OCI-LY1 (cell line): ENCODE results near the gene CDKN1C.

ENCODE experiments used
- EZH2 ChIP-seq: fragments of 200-600 bp; sonication (generic), shearing (Covaris generic); IDR thresholded peaks from 2 replicates; pipeline ENCODE4 v1.8.0; 2017; ENCODE audit warnings: borderline replicate concordance, mixed run types, mild to moderate bottlenecking, antibody characterized with exemption, low read length, moderate library complexity, mixed read lengths
- TF ChIP-seq, protein P1 (sequence below): fragments of 200-600 bp; sonication (generic), shearing (Covaris generic); IDR thresholded peaks from 2 replicates; pipeline ENCODE4 v1.5.1; 2017; ENCODE audit warnings: mild to moderate bottlenecking, antibody characterized with exemption, low read length, moderate library complexity, mixed read lengths

DNA sequence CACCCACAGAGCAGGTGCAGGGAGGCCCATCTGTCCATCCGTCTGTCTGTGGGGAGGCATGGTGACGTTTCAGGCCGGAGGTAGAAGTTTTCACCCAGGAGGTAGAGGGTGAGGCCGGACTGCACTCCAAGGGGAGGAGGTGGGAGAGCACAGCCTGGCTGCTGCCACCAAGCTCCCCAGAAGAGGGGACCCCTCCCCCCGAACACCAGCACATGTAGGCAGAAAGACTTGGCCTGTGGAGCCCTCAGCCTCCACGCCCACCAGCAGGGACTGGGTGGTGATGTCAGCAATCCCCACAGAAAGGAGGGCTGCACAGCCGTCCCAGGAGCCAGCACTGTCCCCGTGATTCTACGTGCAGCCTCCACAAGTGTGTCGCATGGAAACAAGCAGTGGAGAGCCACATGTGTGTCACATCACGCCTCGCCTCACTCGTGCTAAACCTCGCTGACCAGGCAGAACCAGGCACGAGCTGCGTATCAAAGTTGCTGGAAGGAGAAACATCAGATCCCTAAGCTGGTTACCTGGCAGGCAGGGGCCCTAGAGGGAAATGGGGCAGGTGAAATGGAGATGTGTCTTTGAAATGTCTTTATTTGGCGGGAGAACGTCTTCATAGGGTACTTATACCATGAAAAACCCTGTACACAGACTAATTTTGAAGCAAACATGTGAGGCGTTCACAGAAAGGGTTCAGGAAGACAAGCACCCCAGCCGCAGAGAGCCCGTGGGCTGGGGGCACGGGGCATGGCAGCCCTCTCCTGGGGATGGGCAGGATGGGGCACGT, 49.1 kb downstream of the CDKN1C start:
- TF ChIP-seq, protein P1, sequence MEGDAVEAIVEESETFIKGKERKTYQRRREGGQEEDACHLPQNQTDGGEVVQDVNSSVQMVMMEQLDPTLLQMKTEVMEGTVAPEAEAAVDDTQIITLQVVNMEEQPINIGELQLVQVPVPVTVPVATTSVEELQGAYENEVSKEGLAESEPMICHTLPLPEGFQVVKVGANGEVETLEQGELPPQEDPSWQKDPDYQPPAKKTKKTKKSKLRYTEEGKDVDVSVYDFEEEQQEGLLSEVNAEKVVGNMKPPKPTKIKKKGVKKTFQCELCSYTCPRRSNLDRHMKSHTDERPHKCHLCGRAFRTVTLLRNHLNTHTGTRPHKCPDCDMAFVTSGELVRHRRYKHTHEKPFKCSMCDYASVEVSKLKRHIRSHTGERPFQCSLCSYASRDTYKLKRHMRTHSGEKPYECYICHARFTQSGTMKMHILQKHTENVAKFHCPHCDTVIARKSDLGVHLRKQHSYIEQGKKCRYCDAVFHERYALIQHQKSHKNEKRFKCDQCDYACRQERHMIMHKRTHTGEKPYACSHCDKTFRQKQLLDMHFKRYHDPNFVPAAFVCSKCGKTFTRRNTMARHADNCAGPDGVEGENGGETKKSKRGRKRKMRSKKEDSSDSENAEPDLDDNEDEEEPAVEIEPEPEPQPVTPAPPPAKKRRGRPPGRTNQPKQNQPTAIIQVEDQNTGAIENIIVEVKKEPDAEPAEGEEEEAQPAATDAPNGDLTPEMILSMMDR, result no peak
- TF ChIP-seq EZH2, result no peak
